Fibroblast of skin of scalp (primary cell): Measurements from ENCODE around the gene ISX. TPM values are rescaled to one million over a fixed set of nuclear protein-coding genes. Genes with fewer than 3 reads are reported as not detected.
"Not testable (repeated sequence)": the region's sequence is repeated elsewhere in the genome, so short reads cannot be mapped to it uniquely, and the experiment has no call there.

Experiments
- DNase-seq: peaks from one replicate; pipeline ENCODE4 v3.0.0-alpha.2; 2013
- polyA plus RNA-seq, 2 experiments: library from polyadenylated mRNA; unstranded; fragments of 120-200 nt; gene quantifications; one replicate each; pipeline ENCODE4 v1.2.1, GENCODE V29; 2013; ENCODE audit not compliant: insufficient read length in 2 of 2

The ISX gene
- not detected for polyA plus RNA-seq (2013, experiment 1 of 2; ENCODE audit: insufficient read length)
- not detected for polyA plus RNA-seq (2013, experiment 2 of 2; ENCODE audit: insufficient read length)

GRCh38 chr22:35065796-35066218 is at the start of gene ISX:
ISX (plus strand) TSS chr22:35066158; CDS start chr22:35067088, 930 bp downstream.
- no peak for DNase-seq

- DNase-seq = no peak
Observed at GRCh38 chr22:35016909-35017308, 49.0 kb upstream of the ISX start.

DNA sequence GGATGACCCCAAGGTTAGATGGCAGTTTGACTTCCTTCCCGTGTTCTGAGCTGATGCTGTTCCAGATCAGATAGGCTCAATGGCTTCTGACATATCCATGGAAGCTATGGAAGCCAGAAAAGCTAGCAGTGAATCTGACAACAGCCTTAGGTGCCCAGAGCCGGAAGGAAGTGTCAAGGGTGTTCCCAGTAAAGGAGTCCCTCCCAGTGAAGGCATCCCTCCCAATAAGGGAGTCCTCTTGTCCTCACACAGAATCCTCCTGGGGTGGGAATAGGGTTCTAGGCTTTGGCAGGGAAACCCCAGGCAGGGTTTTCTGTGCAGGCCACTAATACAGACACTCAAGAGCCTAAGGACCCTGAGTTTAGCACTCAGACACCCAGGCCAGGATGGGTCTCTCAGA is 47.0 kb upstream of the ISX start:
- DNase-seq = no peak

GRCh38 chr22:35020517-35020916 is 45.4 kb upstream of the ISX start:
- no peak for DNase-seq

DNA sequence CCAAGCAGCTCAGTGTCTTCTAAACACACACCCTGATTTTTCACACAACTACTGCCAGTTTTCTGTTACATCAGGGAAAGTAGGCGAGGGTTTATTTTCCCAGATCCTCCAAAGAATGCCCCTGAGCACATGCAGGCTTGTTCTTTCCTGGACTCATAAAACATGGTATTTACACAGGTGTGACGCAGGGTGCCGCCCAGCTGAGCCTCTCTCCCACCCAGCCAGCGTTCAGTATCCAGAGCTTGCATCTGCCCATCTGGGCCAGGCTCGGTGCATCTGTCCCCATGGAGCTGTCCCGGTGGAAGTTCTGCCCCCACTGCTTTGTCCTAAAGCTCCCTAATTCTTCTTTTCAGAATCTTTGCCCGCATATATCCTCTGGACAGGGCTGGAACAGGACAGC is 44.8 kb upstream of the ISX start:
- no peak for DNase-seq

DNA sequence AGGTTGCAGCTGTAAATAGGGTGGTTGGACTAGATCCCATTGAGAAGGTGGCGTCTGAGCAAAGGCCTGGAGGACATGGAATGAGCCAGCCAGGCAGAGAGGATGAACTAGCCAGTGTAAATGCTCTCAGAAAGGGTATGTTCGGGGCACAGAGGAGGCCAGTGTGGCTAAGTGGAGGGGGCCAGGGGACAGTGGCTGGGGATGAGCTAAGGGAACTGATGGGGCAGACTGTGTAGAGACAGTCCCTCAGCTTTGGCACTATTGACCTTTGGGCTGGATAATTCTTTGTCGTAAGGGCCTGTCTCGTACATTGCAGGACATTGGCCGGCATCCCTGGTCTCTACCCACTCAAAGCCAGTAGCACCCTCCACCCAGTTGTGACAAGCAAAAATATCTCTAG is 43.7 kb upstream of the ISX start:
- no peak for DNase-seq

GRCh38 chr22:35023692-35024363 is 42.1 kb upstream of the ISX start:
- DNase-seq = peak; percentile 43

GRCh38 chr22:35024364-35024692 is 41.6 kb upstream of the ISX start:
- no peak for DNase-seq

DNA sequence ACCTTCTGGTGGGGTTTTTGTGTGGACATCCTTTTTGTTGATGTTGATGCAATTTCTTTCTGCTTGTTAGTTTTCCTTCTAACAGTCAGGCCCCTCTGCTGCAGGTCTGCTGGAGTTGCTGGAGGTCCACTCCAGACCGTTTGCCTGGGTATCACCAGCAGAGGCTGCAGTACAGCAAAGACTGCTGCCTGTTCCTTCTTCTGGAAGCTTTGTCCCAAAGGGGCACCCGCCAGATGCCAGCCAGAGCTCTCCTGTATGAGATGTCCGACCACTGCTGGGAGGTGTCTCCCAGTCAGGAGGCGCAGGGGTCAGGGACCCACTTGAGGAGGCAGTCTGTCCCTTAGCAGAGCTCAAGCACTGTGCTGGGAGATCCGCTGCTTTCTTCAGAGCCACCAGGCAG is 35.8 kb upstream of the ISX start:
- not testable (repeated sequence) for DNase-seq

DNA sequence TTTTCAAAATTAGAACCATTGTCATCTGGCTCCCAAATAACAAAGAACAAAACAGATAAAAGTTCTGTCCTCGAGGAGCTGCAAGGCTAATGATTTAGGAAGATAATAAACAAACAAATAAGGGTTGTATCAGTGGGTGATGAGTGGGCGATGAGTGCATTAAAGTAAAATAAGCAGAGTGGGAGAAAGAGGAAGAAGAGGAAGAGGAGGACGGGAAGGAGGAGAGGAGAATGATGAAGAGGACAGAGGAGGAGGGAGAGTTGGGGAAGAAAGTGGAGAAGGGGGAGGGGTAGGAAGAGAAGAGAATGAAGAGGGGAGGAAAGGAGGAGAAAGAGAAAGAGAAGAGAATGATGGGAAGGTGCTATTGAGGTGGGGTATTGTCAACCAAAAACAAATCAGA is 33.4 kb upstream of the ISX start:
- DNase-seq = no peak

GRCh38 chr22:35033635-35034296 is 32.2 kb upstream of the ISX start:
- DNase-seq = no peak

- DNase-seq = no peak
Observed at GRCh38 chr22:35034963-35035362, 31.0 kb upstream of the ISX start.

GRCh38 chr22:35037089-35037488 is 28.9 kb upstream of the ISX start:
- no peak for DNase-seq

- no peak for DNase-seq
Observed at GRCh38 chr22:35039625-35040024, 26.3 kb upstream of the ISX start.

GRCh38 chr22:35043252-35043933 is 22.6 kb upstream of the ISX start:
- no peak for DNase-seq

- no peak for DNase-seq
Observed at GRCh38 chr22:35043934-35044319, 22.0 kb upstream of the ISX start.

- no peak for DNase-seq
Observed at GRCh38 chr22:35044607-35045390, 21.2 kb upstream of the ISX start.

DNA sequence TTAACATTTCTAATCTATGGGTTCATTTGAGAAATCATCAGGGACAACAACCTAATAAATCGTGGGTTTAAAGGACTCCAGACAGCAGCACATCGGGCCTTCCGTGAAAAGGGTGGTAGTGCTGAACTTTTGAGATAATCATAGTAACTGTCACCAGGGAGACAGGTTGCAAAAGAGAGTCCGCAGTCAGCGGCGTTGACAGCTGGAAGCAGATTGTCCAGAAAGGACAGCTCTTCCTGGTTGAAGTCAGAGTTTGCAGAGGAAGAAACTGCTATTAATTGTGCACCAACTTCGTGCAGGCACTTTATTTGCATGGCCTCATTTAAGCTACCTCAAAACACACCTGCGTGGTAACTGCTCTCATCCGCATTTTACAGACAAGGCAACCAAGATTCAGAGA is 20.5 kb upstream of the ISX start:
- DNase-seq = no peak

DNA sequence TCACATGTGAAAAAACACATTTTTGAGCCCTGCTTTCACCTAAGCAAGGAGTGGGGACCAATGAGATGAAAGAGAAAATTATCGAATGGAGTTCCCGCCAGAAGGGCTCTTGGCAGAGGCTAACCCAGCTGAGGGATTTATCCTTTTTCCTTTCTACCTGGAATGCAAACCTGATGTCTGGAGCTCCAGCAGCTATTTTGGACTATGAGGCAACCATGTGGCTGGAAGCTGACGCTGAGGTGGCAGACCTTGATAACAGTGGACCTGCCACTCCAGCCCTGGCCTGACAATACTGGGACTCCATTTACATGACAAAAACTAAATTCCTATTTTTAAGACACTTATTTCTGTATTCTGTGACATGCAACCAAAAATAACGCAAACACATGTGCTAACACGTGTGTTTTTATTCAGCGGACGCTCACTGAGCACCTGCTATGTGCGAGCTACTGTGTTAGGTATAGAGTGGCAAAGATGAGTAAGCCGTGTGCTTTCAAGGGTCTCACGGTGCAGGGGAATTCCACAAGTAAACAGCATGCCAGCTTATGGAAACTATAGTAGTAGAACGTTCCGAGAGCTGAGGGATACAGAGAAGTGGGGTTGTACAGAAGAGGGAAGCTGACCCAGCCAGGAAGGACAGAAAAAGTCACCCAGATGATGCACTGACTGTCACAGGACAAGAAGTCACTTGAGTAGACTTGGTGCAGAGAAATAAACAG is 19.1 kb upstream of the ISX start:
- no peak for DNase-seq

DNA sequence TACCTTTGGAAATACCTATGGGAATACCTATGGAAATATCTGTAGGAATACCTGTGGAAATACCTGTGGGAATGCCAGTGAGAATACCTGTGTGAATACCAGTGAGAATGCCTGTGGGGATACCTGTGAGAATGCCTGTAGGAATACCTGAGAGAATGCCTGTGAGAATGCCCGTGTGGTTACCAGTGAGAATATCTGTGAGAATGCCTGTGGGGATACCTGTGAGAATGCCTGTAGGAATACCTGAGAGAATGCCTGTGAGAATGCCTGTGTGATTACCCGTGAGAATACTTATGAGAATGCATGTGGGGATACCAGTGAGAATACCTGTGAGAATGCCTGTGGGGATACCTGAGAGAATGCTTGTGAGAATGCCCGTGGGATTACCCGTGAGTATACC is 15.9 kb upstream of the ISX start:
- not testable (repeated sequence) for DNase-seq

DNA sequence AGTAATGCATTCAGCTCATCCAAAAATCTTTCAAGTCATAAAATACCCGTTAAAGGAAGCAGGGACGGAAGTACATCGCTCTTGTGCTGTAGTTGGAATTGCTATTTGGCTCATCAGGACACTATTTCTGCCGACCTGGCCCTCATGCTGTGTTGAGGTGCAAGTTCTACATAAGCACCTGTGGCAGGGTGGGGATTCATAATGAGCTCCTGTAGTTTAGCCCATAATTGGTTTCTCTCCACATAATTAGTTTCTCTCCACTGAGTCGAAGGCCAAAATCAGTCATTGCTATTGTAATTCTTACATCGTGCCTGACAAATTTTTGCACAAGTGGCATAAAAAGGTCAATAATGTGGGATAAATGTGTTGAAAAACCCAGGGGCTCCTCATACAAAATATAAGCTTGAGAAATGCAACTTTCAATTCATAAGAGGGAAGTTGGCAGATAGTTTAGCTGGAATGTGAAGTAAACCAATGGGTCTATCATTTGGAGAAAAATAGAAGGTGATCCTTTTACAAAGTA is 14.9 kb upstream of the ISX start:
- no peak for DNase-seq

DNA sequence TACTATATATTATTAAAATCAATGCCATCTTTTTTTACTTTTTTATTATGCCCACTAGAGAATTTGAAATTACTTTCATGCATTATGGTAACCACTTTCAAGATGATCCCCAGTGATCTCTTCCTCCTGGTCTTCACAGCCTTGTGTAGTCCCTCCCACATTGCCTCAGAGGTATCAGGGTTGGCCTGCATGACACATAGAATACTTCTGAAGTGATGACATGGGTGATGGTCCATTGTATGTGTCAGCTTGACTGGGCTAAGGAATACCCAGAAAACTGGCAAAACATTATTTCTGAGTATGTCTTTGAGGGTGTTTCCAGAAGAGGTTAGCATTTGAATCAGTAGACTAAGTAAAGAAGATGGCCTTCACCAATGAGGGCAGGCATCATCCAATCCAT is 14.2 kb upstream of the ISX start:
- no peak for DNase-seq
